GM19397 (cell line): ENCODE data around the gene MRPL10.
"Not testable (repeated sequence)": the region's sequence is repeated elsewhere in the genome, so short reads cannot be mapped to it uniquely, and the experiment has no call there.

Experiments used
- ATAC-seq: cut with Tn5 transposase; IDR thresholded peaks from one replicate; pipeline ENCODE4 v1.9.1; 2021; ENCODE audit warnings: mild to moderate bottlenecking, moderate library complexity; ENCODE audit not compliant: unreplicated experiment

MRPL10 gene

DNA sequence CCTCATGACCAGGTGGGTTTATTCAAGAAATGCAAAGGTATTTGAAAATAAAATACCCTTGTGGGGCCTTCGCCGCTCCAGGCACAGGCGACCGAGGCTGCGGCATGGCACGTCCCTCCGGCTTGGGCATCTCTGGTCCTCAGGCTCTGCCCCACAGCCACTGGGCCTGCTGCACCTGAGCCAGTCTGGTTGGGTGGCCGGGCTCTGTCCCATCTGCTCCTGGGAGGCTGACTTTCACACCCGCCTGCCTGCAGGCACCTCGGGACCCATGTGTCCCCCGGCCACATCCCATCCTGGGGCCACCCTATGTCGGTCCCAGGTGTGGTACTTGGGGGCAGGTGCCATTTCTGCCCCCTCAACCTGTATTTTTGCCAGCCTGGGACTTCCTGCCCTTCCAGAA lies 30.7 kb downstream of the MRPL10 start:
- ATAC-seq = no peak

- no peak for ATAC-seq
These were observed 33.5 kb downstream of the MRPL10 start for GRCh38 chr17:47797797-47798196.

- ATAC-seq = no peak
These were observed 38.4 kb downstream of the MRPL10 start for GRCh38 chr17:47792979-47793378.

GRCh38 chr17:47792457-47792856 lies 38.9 kb downstream of the MRPL10 start:
- ATAC-seq = no peak

- no peak for ATAC-seq
These were observed 40.3 kb downstream of the MRPL10 start for GRCh38 chr17:47791025-47791424.

- ATAC-seq = no peak
These were observed 41.5 kb downstream of the MRPL10 start for GRCh38 chr17:47789611-47790561.

DNA sequence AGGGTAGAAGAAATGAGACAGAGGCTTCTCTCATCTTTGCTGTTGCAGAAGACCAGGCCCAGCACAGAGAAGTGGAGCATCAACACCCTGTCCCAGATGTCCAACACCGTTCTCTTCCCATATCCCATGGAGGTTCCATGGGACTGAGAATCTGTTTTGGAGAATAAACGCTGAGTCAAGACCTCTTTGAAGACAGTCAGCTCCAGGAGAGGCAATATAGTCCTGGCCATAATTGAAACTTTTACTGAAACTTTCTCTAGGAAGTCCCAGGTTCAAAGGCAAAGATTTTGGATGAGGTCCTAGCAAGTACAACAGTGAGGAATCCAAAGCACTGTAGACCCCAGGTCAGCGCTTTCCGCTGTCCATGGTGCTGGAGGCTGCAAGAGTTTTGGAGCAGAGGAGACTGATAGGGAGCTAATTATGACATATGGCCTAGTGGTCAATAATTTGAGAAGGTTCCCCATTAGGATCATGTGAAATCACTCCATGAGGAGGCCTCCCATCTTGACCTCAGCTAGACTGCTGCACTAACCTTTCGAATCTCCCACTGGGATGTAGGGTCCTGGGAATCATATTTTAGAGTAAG lies 45.7 kb downstream of the MRPL10 start:
- no peak for ATAC-seq

GRCh38 chr17:47781397-47781796 lies 49.9 kb downstream of the MRPL10 start:
- no peak for ATAC-seq

- no peak for ATAC-seq
These were observed 53.1 kb downstream of the MRPL10 start for GRCh38 chr17:47778184-47778635.

DNA sequence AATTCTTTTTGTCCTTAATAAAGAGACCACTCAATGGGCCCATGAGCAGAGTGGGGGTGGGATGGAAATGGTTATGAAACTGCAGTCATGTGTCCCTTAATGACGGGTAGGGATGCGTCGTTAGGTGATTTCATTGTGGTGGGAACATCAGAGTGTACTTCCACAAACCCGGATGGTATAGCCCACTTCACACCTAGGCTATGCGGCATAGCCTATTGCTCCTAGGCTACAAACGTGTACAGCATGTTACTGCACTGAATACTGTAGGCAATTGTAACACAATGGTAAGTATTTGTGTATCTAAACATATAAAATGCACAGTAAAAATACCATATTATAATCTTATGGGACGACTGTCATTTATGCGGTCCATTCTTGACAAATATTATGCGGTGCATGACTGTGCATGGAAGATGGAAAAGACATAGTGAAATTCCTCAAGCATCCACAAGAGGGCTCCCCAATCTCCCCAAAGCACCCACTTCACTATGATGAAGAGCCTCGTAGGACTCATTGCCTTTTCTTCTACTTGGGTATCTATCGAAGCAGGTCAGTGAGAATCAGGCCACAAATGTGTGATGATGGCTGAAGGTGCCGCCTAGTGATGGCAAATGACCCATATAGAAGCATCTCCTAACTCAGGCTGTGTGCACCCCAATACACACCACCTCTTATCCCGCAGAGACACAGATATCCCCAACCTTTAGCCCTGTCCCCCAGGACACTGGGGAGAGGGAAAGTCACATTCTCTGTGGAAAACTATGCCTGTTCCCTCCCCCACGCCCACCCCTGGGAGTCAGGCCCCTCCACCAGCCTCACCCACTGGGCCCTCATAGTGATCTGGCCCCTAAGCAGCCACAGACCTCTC lies 54.8 kb downstream of the MRPL10 start:
- no peak for ATAC-seq

- ATAC-seq = no peak
These were observed 56.3 kb downstream of the MRPL10 start for GRCh38 chr17:47774987-47775580.

DNA sequence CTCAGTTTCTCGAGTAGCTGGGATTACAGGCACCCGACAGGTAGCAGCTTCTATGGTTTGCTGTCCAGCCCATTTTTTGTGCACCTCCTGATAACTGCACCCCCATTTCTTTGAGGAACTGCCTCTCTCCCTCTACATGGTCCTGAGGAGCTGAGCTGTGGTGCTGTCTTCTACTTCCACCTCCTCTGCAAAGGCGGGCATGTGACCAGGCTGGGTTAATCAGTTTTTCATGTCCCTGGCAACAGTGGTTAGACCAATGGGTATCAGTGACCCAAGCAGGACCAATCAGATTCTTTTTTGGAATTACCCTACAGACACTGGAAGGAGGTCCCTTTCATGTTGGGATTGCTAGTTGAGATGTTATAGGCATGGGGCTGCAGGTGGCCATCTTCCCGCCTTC lies 57.0 kb downstream of the MRPL10 start:
- no peak for ATAC-seq

DNA sequence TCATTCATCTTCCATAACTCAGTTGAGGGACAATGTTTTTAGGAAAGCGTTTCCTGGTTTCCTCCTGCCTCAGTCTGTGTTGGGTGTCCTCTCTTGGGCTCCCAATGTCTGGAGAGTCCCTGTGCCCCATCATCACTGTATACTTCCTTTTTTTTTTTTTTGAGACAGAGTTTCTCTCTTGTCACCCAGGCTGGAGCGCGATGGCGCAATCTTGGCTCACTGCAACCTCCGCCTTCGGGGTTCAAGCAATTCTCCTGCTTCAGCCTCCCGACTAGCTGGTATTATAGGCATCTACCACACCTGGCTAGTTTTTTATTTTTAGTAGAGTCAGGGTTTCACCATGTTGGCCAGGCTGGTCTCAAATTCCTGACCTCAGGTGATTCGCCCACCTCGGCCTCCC lies 57.7 kb downstream of the MRPL10 start:
- ATAC-seq = not testable (repeated sequence)
